Activated CD8-positive, alpha-beta memory T cell treated with anti-CD3 and anti-CD28 coated beads, Interleukin-2, amount 50 U/mL, for 1 hour (primary cell): Measurements from ENCODE around the gene ZDHHC14.

Experiments used
- DNase-seq: peaks from one replicate; pipeline ENCODE4 v3.0.0-alpha.2; 2020; ENCODE audit errors: extremely low read depth

Gene ZDHHC14

DNA sequence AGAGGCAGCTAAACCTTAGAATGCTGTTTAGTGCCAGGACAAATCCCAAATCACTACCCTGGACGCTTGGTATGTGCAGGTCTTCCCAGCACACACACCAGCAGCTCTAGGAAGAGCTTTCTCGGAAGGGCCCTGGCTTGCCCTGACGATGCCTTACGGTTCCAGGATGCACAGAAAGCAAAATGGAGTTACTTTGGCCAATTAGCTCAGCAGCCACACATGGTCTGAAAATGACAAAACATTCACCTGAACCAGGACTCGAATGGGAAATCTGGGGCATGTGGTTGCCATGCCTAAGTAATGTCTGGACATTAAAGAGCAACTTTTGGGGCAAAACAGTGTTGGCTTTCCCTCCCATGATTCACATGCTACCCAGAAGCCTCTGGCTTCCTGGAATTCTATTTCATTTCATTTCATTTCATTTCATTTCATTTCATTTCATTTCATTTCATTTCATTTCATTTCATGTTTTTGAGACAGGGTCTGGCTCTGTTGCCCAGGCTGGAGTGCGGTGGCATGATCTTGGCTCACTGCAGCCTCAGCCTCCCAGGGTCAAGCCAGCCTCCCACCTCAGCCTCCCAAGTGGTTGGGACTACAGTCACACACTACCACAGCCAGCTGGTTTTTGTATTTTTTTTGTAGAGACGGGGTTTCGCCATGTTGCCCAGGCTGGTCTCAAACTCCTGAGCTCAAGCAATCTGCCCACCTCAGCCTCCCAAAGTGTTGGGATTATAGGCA is 153.3 kb downstream of the ZDHHC14 start:
- no peak for DNase-seq

DNA sequence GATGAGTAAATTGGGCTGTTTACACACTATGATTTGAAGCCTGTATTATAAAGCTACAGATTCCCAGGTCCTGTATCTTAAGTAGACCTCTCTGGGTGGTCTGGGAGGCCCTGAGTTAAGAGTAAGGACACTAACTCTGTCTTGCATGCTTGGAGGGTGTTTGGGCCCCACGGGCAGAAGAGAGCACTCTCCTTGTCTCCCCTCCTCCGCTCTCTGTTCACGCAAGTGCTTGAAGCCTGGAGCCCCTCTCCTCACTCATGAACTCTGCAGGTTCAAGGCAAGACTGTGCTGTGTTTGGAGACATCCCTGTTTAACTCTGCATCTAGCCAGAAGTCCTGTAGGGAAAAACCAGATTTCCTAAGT is 154.0 kb downstream of the ZDHHC14 start:
- DNase-seq: no peak

DNA sequence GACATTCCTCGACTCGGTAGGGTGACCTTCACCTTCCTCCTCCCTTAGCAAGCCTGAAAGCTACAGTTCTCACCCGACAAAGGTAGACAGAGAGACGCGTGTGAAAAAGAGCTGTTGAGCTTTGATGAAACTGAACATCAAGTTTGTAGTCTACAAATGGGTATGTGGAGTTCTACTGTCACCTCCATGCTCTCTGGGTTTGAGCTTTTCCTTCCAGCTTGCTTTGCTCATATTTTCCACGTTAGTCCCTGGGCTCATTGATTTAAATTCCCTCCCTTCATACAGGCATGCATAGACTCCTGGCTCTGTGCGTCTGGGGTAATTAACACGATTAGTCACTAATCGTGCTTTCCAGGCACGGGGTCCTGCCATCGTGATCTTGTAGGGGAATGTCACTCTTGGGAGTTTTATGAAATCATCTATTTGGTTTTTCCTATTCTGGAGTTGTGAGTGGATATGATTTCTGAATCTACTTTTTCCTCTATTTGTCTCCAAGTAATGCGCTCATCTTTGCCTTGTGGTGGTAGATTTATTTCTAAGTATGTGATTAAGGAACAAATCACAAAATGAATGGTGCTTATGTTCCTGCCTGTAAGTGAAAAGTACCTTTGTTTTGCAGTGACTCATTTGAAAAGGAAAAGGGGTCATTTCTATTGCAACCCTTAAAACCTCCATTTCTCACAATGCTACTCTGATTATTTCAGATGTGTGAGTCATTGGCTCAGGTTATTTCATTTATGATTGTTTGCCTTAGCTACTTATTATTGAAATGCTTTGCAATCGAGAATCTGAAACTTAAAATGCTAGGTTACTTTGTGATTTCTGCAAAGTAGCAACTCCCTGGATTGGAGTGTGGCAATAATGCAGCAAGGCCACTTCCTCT is 154.6 kb downstream of the ZDHHC14 start:
- no peak for DNase-seq

GRCh38 chr6:157536223-157536545 is 155.2 kb downstream of the ZDHHC14 start:
- DNase-seq: no peak

DNA sequence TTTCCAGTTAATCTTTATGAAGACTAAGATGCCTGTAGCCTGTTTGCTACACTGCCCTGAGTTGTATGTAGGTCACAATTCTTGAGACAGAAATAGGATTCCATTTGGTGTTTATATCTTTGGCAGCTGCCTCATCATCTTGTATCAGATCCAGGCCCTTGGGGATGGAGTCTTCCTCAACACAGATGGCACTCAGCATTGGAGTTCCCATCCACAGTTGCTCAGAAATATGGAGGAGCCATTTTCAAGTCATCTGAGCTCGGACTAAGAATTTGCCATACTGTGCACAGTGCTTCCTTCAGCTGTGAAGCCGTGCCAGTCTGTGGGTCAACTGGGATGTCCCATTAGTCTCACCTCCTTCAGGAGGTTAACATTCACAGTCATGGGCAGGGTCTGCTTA is 156.6 kb downstream of the ZDHHC14 start:
- DNase-seq: no peak

GRCh38 chr6:157538168-157538567 is 157.2 kb downstream of the ZDHHC14 start:
- DNase-seq: no peak

GRCh38 chr6:157538698-157539097 is 157.7 kb downstream of the ZDHHC14 start:
- no peak for DNase-seq

- DNase-seq: no peak
These were observed 158.4 kb downstream of the ZDHHC14 start for GRCh38 chr6:157539421-157539822.

DNA sequence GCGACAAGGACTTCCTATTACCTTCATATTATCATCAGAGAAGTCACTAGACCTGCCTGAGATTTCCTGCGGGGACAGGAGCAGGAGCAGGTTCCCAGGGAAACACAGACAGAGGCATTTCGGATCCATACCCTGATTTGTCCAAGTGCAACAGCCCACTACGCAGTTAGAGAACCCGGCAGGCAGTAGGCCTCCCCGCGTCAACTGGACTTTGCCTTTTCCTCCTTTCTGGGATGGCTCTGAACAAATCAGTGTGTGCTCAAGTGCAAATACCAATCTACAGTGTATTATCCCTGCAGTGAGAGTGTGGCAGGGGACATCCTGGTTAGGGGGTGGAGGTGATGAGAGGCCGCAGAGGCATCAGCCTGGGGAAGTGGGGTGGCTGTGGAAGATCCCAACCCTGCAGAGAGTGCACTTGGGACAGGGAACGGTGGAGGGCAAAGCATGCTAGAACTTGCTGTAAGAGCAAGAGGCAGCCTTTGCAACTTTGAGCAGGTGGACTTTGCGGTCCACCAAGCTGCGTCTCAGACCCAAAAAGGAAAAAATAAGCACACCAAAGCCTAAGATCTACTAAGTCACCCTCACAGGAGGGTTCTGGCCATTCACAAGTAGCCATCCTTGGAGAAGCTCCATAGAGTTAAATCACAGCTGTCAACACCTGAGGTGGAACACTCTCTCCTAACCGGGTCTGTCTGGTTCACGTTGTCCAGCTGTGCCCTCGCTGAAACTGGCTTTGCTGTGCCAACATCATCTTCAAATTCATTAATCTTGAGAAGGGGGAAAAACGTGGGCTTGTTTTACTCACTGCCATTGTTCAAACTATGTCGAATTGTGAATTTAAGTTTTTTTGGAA is 159.1 kb downstream of the ZDHHC14 start:
- no peak for DNase-seq

- DNase-seq: no peak
These were observed 160.8 kb downstream of the ZDHHC14 start for GRCh38 chr6:157541618-157542413.

GRCh38 chr6:157542414-157543160 is 161.6 kb downstream of the ZDHHC14 start:
- DNase-seq: no peak

GRCh38 chr6:157546321-157546720 is 165.3 kb downstream of the ZDHHC14 start:
- DNase-seq: no peak

GRCh38 chr6:157547112-157547511 is 166.1 kb downstream of the ZDHHC14 start:
- DNase-seq: no peak

GRCh38 chr6:157548635-157549467 is 167.9 kb downstream of the ZDHHC14 start:
- no peak for DNase-seq

DNA sequence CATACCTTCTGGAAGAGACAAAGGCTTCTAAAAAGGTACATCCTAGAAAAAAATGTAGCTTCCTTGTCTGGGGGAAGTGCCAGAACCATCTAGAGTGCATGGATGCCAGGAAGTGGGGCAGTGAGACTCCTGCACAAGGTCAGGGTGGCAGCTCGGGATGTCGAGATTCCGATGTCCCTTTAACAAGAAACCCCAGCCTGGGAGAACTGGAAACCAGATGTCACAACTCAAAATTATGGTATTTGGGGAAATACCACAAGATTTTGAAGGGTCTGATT is 168.4 kb downstream of the ZDHHC14 start:
- no peak for DNase-seq

DNA sequence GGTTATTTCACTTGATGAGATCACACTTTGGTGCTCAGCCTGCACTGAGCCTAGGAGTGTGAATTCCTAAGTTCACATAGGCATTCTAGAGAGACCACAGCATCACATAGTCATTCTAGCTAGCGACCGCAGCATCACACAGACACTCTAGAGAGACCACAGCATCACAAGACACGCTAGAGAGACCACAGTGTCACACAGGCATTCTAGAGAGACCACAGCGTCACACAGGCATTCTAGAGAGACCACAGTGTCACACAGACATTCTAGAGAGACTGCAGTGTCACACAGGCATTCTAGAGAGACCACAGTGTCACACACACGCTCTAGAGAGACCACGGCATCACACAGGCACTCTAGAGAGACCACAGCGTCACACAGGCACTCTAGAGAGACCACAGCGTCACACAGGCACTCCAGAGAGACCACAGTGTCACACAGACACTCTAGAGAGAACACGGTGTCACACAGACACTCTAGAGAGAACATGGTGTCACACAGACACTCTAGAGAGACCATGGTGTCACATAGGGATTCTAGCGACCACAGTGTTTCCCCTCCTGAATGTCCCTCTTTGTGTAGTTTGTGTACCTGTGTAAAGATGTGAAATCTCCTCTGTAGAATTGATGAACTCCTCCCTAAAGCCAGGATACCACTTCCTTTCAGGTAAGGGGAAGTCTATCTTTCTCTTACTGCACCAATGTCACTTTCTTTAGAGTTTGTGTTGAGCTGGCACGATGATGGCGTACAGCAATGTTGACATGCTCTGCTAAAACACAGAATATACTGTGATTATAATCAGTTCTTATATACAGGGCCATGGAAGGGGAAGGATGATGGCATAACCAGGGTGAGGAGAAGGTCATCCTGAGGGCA is 169.4 kb downstream of the ZDHHC14 start:
- DNase-seq: no peak

GRCh38 chr6:157551041-157551832 is 170.2 kb downstream of the ZDHHC14 start:
- no peak for DNase-seq

DNA sequence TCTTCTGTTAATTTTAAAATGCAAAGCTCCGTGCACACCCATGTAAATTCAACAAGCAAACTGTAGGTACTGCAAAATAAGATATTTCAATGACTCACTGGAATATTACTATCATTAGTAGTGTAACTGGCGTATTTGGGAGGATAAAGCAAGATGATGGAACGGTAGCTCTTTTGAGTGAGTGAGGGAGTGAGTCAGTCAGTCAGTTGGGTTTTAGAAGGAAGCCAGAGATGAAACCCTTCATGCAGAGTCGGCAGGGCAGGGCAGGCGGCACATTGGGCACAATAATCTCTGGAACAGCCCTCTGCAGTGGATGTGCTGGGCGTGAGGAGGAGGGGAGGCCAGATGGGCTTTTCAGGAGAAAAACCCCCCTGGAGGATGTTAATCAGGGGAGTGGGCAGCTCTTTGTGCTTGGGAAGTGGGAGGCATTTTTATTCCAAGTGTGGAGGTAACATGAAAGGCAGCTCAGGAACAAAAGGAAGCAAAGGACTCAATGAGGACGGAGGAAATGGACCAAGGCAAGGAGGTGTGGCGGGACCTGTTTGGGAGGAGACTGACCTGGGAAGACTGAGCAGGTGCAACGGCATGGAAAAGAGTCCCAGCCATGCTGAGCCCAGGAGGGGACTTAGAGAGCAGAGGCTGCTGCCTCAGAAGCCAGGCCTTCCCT is 171.2 kb downstream of the ZDHHC14 start:
- no peak for DNase-seq
